Stimulated activated naive CD4-positive, alpha-beta T cell (primary cell): Measurements from ENCODE around the gene MARVELD1.

Experiments
- DNase-seq, 6 experiments: peaks; one replicate each; lab custom pipeline; 2025; lab: John Stamatoyannopoulos, UW

MARVELD1 gene

GRCh38 chr10:97721871-97722780 is 8.6 kb downstream of the MARVELD1 start:
- no peak for DNase-seq

GRCh38 chr10:97723001-97723400 is 9.5 kb downstream of the MARVELD1 start:
- DNase-seq: no peak

GRCh38 chr10:97724341-97724941 is 10.9 kb downstream of the MARVELD1 start:
- no peak for DNase-seq

- no peak for DNase-seq
These were observed 13.2 kb downstream of the MARVELD1 start for GRCh38 chr10:97726636-97727178.

- no peak for DNase-seq
These were observed 15.5 kb downstream of the MARVELD1 start for GRCh38 chr10:97729014-97729413.

GRCh38 chr10:97731346-97732051 is 18.0 kb downstream of the MARVELD1 start:
- DNase-seq: peak; percentile 20 to 58 (median 44)

GRCh38 chr10:97732052-97732359 is 18.5 kb downstream of the MARVELD1 start:
- DNase-seq: no peak

GRCh38 chr10:97733256-97733655 is 19.7 kb downstream of the MARVELD1 start:
- DNase-seq: no peak

GRCh38 chr10:97734021-97734420 is 20.5 kb downstream of the MARVELD1 start:
- no peak for DNase-seq

- no peak for DNase-seq
These were observed 22.9 kb downstream of the MARVELD1 start for GRCh38 chr10:97736403-97736901.

GRCh38 chr10:97736902-97737769 is 23.6 kb downstream of the MARVELD1 start, which contains the start of gene ZFYVE27:
TSS of gene ZFYVE27 (plus strand) at chr10:97737128. CDS start at chr10:97738478, 1,350 bp downstream.
- DNase-seq: peak; percentile 86 to 93 (median 92)

- DNase-seq: peak in 1 of 6 experiments; percentile 36
These were observed 24.3 kb downstream of the MARVELD1 start for GRCh38 chr10:97737770-97738265.

- DNase-seq: no peak
These were observed 25.1 kb downstream of the MARVELD1 start for GRCh38 chr10:97738616-97739015.

- DNase-seq: no peak
These were observed 27.1 kb downstream of the MARVELD1 start for GRCh38 chr10:97740613-97741012.

GRCh38 chr10:97743169-97743943 is 29.8 kb downstream of the MARVELD1 start:
- DNase-seq: no peak

GRCh38 chr10:97744405-97745035 is 31.0 kb downstream of the MARVELD1 start:
- no peak for DNase-seq

GRCh38 chr10:97747573-97747972 is 34.0 kb downstream of the MARVELD1 start:
- DNase-seq: no peak

- no peak for DNase-seq
These were observed 34.6 kb downstream of the MARVELD1 start for GRCh38 chr10:97748116-97748515.

GRCh38 chr10:97752956-97753355 is 39.4 kb downstream of the MARVELD1 start:
- no peak for DNase-seq

GRCh38 chr10:97754726-97755125 is 41.2 kb downstream of the MARVELD1 start:
- DNase-seq: no peak
